Measurements from ENCODE around the gene LCAT. TPM values are rescaled to one million over a fixed set of nuclear protein-coding genes. Genes with fewer than 3 reads are reported as not detected.
A peak's percentile ranks its signal among the peaks of the same experiment; 100 is the strongest.

LCAT gene
- total and polyA plus RNA-seq, 11 donors = 9.7 to 31.7 (median 18.2) TPM

DNA sequence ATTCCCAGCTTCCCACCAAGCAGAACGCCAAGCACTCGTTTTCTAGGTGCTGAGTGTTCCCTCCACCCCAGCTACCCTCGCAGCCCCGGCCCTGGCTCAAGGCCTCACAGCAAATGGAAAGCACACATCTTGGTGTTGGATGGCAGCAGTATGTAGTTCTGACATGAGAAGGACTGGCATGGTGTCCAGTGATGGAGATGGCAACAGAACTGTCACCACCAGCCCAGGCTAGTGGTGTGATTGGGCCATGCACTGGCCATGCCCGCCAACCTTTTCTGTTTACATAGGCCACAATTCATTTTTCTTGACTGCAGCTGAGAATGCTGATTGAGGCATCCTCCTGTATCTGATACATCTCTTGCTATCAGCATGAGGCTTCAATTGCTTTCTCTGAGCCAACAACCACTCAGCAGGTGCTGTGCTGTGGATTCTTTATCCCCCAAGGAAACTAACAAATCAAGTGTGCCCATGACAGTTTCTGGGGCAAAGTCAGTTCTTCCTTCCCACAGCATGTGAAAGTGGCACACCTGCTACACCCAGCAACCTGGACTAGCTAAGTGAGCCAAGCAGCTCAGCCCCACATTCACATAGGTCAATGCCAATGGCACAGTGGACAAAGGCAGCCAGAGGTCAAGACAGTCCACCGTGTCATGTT lies 20.7 kb upstream of the LCAT start:
- TF ChIP-seq, protein P1, sequence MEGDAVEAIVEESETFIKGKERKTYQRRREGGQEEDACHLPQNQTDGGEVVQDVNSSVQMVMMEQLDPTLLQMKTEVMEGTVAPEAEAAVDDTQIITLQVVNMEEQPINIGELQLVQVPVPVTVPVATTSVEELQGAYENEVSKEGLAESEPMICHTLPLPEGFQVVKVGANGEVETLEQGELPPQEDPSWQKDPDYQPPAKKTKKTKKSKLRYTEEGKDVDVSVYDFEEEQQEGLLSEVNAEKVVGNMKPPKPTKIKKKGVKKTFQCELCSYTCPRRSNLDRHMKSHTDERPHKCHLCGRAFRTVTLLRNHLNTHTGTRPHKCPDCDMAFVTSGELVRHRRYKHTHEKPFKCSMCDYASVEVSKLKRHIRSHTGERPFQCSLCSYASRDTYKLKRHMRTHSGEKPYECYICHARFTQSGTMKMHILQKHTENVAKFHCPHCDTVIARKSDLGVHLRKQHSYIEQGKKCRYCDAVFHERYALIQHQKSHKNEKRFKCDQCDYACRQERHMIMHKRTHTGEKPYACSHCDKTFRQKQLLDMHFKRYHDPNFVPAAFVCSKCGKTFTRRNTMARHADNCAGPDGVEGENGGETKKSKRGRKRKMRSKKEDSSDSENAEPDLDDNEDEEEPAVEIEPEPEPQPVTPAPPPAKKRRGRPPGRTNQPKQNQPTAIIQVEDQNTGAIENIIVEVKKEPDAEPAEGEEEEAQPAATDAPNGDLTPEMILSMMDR (IDR thresholded peaks at IDR 0.05) = no peak
- H3K27me3 ChIP-seq = no peaks in the 10 kb centered on the region
- H3K36me3 ChIP-seq = peaks cover 0 to 54% (median 39%) of the 10 kb centered on the region in 9 donors
- H3K27ac ChIP-seq = peak overlapping the region in 11 of 12 donors; percentile 95 to 100 (median 99)
- peak overlapping the region in 3 of 12 donors; percentile 9 to 20 (median 9) for H3K4me3 ChIP-seq
- 61 to 65% (median 64%) methylated on average over 6 of the region's 6 CpGs for WGBS, 4 donors
- no peak for DNase-seq
- no peaks in the 10 kb centered on the region for H3K9me3 ChIP-seq
- H3K4me1 ChIP-seq = peaks cover 49 to 89% (median 80%) of the 10 kb centered on the region in 12 donors
- intact Hi-C loops (cut with DNase I) = loop anchor here in 1 of 10 donors (10.0 kb wide), 1 partner anchor 270 kb away; the partner anchor contains the start of gene ESRP2
- no peak for ATAC-seq

DNA sequence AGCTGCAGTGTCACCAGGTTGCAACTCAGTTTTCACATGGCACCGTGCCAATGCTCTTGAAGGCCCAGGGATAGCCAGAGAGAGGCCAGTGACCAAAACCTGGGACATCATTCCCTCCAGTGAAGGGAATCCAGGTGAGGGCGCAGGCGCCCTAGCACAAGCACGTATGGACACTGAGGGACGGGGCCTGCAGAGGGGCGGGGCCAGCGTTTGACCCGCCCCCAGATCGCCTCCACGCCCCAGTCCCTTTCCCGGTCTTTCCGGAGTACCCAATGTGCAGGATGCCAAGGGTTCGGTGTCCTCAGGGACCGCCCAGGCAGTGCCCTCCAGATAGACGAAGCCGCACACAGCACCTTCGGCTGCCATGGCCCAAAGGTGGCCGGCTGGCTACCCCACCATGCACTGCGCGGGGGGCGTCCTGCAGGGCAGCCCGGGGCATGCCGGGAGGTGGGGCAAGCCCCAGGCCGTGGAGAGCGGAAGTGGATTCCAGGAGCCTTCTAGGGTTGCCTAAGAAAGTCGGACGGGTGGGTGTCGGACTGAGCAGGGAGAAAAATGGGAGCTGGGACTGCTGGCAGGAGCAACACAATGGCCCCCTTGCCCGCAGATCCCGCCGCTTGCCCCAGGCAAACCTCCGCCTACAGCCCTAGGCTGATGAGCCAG lies 19.9 kb upstream of the LCAT start:
- Histone ChIP-seq H3K4me3 (peak overlapping the region in 6 of 12 donors; percentile 5 to 20 (median 8)), H3K9me3 (no peaks in the 10 kb centered on the region), H3K36me3 (peaks cover 0 to 62% (median 45%) of the 10 kb centered on the region in 9 donors), H3K27me3 (no peaks in the 10 kb centered on the region), H3K4me1 (peaks cover 53 to 89% (median 85%) of the 10 kb centered on the region in 12 donors), H3K27ac (peak overlapping the region; percentile 14 to 100 (median 98))
- TF ChIP-seq, protein P1 (IDR thresholded peaks at IDR 0.05) = no peak
- no peak for TF ChIP-seq POLR2A (IDR thresholded peaks at IDR 0.05)
- DNase-seq = peak in 4 of 5 donors; percentile 48 to 77 (median 60)
- ATAC-seq = peak in 3 of 4 donors; percentile 0 to 3 (median 2)
- WGBS, 4 donors = 33 to 49% (median 44%) methylated on average over 25 to 32 of the region's 32 CpGs
- intact Hi-C loops (cut with DNase I) = loop anchor here in 1 of 10 donors (10.0 kb wide), 1 partner anchor 271 kb away; the partner anchor contains the start of gene ESRP2

DNA sequence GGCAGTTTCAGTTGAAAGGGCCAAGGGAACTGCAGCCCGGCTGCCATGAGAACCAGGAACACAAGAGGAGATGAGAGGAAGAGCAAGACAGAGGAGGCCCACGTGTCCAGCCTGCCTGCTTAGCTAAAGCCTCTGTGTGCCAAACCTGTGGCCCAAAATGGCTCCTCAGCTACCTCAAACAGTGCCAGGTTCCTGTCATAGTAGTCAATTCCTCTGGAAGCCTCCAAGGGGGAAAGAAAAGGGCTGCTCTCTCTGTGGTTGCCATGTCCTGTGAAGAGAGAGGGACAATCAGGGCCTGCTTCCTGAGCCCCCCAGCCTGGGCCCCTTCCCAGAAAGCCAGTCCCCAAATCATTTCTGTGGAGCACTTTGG lies 19.4 kb upstream of the LCAT start:
- no peak for TF ChIP-seq POLR2A (IDR thresholded peaks at IDR 0.05)
- TF ChIP-seq, protein P1 (IDR thresholded peaks at IDR 0.05) = no peak
- WGBS, 4 donors = 22 to 29% (median 28%) methylated on average over 2 of the region's 2 CpGs
- Histone ChIP-seq H3K27me3 (no peaks in the 10 kb centered on the region), H3K4me1 (peaks cover 57 to 93% (median 90%) of the 10 kb centered on the region in 12 donors), H3K27ac (peak overlapping the region in 11 of 12 donors; percentile 95 to 100 (median 99)), H3K9me3 (no peaks in the 10 kb centered on the region), H3K4me3 (peak overlapping the region in 2 of 12 donors; percentile 6 to 9), H3K36me3 (peaks cover 0 to 67% (median 50%) of the 10 kb centered on the region in 9 donors)
- DNase-seq (peak in 1 of 5 donors; percentile 54), ATAC-seq (peak in 2 of 4 donors; percentile 3 to 12)
- intact Hi-C loops (cut with DNase I) = loop anchor here in 1 of 10 donors (10.0 kb wide), 1 partner anchor 272 kb away; the partner anchor contains the start of gene ESRP2

DNA sequence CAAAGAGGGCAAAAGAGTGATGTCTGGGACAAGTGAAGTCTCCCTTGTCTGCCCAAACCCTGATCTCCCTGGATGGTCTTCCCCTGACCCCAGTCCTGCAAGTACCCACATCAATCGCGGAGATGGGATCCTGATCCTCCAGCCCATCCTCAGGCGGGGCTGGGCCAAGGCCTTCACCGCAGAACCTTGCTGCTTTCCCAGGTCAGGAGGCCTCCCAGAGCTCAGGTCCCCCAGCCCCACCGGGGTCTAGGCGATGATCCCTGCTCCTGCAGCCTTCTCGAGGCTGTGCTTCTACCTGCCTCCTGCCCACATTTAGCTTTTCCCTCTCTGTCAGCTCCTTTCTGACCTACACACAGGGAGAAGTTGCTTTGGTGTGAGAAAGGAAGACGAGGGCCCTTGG lies 18.2 kb upstream of the LCAT start:
- no peak for ATAC-seq
- Histone ChIP-seq H3K36me3 (peaks cover 0 to 75% (median 62%) of the 10 kb centered on the region in 9 donors), H3K4me1 (peaks cover 57 to 95% (median 88%) of the 10 kb centered on the region in 12 donors), H3K27me3 (no peaks in the 10 kb centered on the region), H3K4me3 (no peak overlapping the region), H3K27ac (peak overlapping the region in 11 of 12 donors; percentile 95 to 100 (median 99)), H3K9me3 (no peaks in the 10 kb centered on the region)
- intact Hi-C loops (cut with DNase I) = loop anchor here in 1 of 10 donors (10.0 kb wide), 1 partner anchor 273 kb away; the partner anchor contains the start of gene ESRP2
- TF ChIP-seq, protein P1 (IDR thresholded peaks at IDR 0.05) = no peak
- TF ChIP-seq POLR2A (IDR thresholded peaks at IDR 0.05) = no peak
- WGBS, 4 donors = 91 to 95% (median 92%) methylated on average over 8 of the region's 8 CpGs
- DNase-seq = no peak
